HEK293 (cell line): Measurements from ENCODE around the gene TPD52L1.
A peak's percentile ranks its signal among the peaks of the same experiment; 100 is the strongest.

ENCODE experiments used
- CTCF ChIA-PET: fragments of 350-600 bp; formaldehyde crosslinking; extraction: SDS; loops from one replicate; lab custom pipeline; 2021; ENCODE audit warnings: antibody characterized with exemption; lab: Yijun Ruan, JAX
- POLR2A ChIA-PET: fragments of 300-600 bp; formaldehyde crosslinking; extraction: SDS; loops from one replicate; lab custom pipeline; 2020; ENCODE audit warnings: antibody characterized with exemption, inconsistent platforms; lab: Yijun Ruan, JAX
- H3K27ac ChIP-seq: fragments of 200-500 bp; sonication (Bioruptor generic); 2 replicates; pipeline ENCODE4 v1.5.1; 2014; ENCODE audit warnings: low read depth, low read length, control low read depth, inconsistent platforms; ENCODE audit errors: extremely low read depth
- H3K36me3 ChIP-seq, 2 experiments: fragments of 200-500 bp in 1 of 2; sonication (Bioruptor generic) in 1 of 2; 1 replicate in 1 of 2; 2 replicates in 1 of 2; pipeline ENCODE4 v1.5.1; 2014 to 2017; ENCODE audit warnings: inconsistent platforms in 2 of 2, low read length in 2 of 2; ENCODE audit not compliant: control insufficient read depth in 2 of 2, insufficient read depth in 1 of 2
- H3K4me1 ChIP-seq: fragments of 200-500 bp; sonication (Bioruptor generic); 2 replicates; pipeline ENCODE4 v1.5.1; 2014; ENCODE audit warnings: mild to moderate bottlenecking, low read length, inconsistent platforms; ENCODE audit not compliant: control insufficient read depth, insufficient read depth
- H3K4me3 ChIP-seq: 2 replicates; pipeline ENCODE4 v1.5.1; 2011; ENCODE audit warnings: low read depth, mild to moderate bottlenecking, control low read depth, low read length, moderate library complexity
- H3K9me3 ChIP-seq: fragments of 200-500 bp; sonication (Bioruptor generic); 2 replicates; pipeline ENCODE4 v1.5.1; 2014; ENCODE audit warnings: low read depth, low read length, inconsistent platforms; ENCODE audit not compliant: control insufficient read depth, insufficient read depth
- BCL11B ChIP-seq: fragments of 450-650 bp; formaldehyde crosslinking; IDR thresholded peaks from 2 replicates; pipeline ENCODE4 v1.5.1; 2016; ENCODE audit warnings: low read depth, missing biosample characterization, missing genetic modification characterization
- GFI1B ChIP-seq: fragments of 450-650 bp; formaldehyde crosslinking; IDR thresholded peaks from 2 replicates; pipeline ENCODE4 v1.5.1; 2016; ENCODE audit warnings: missing biosample characterization, missing genetic modification characterization
- HIC1 ChIP-seq: fragments of 450-650 bp; formaldehyde crosslinking; IDR thresholded peaks from 2 replicates; pipeline ENCODE4 v1.5.1; 2016; ENCODE audit warnings: missing biosample characterization, missing genetic modification characterization
- KLF16 ChIP-seq: fragments of 450-650 bp; formaldehyde crosslinking; IDR thresholded peaks from 2 replicates; pipeline ENCODE4 v1.5.1; 2017; ENCODE audit warnings: missing biosample characterization, missing genetic modification characterization
- KLF9 ChIP-seq: fragments of 450-650 bp; formaldehyde crosslinking; IDR thresholded peaks from 2 replicates; pipeline ENCODE4 v1.5.1; 2016; ENCODE audit warnings: missing biosample characterization, missing genetic modification characterization, low read depth
- OSR2 ChIP-seq: fragments of 450-650 bp; formaldehyde crosslinking; IDR thresholded peaks from 2 replicates; pipeline ENCODE4 v1.5.1; 2016; ENCODE audit warnings: missing biosample characterization, missing genetic modification characterization
- PRDM10 ChIP-seq: fragments of 450-650 bp; formaldehyde crosslinking; IDR thresholded peaks from 2 replicates; pipeline ENCODE4 v1.5.1; 2016; ENCODE audit warnings: missing biosample characterization, missing genetic modification characterization
- ZBTB17 ChIP-seq: fragments of 450-650 bp; formaldehyde crosslinking; IDR thresholded peaks from 2 replicates; pipeline ENCODE4 v1.5.1; 2016; ENCODE audit warnings: missing biosample characterization, missing genetic modification characterization
- ZBTB44 ChIP-seq: fragments of 450-650 bp; IDR thresholded peaks from 2 replicates; pipeline ENCODE4 v1.5.1; 2018; ENCODE audit warnings: missing biosample characterization, mild to moderate bottlenecking, missing genetic modification characterization
- ZFHX2 ChIP-seq: fragments of 450-650 bp; formaldehyde crosslinking; conservative IDR thresholded peaks from 2 replicates; pipeline ENCODE4 v1.5.1; 2016; ENCODE audit warnings: missing biosample characterization, missing genetic modification characterization
- ZFP37 ChIP-seq: fragments of 450-650 bp; formaldehyde crosslinking; IDR thresholded peaks from 2 replicates; pipeline ENCODE4 v1.5.1; 2016; ENCODE audit warnings: missing biosample characterization, missing genetic modification characterization
- ZNF112 ChIP-seq: fragments of 450-650 bp; formaldehyde crosslinking; IDR thresholded peaks from 2 replicates; pipeline ENCODE4 v1.5.0; 2017; ENCODE audit warnings: missing biosample characterization, missing genetic modification characterization
- ZNF146 ChIP-seq: fragments of 450-650 bp; formaldehyde crosslinking; IDR thresholded peaks from 2 replicates; pipeline ENCODE4 v1.5.1; 2016; ENCODE audit warnings: missing biosample characterization, missing genetic modification characterization
- ZNF223 ChIP-seq: fragments of 450-650 bp; formaldehyde crosslinking; IDR thresholded peaks from 2 replicates; pipeline ENCODE4 v1.5.1; 2016; ENCODE audit warnings: missing biosample characterization, missing genetic modification characterization
- ZNF248 ChIP-seq: fragments of 450-650 bp; formaldehyde crosslinking; IDR thresholded peaks from 2 replicates; pipeline ENCODE4 v1.5.1; 2017; ENCODE audit warnings: missing biosample characterization, missing genetic modification characterization
- ZNF341 ChIP-seq: fragments of 450-650 bp; formaldehyde crosslinking; IDR thresholded peaks from 2 replicates; pipeline ENCODE4; 2016; ENCODE audit warnings: low read depth, missing biosample characterization, missing genetic modification characterization
- ZNF37A ChIP-seq: fragments of 450-650 bp; IDR thresholded peaks from 2 replicates; pipeline ENCODE4 v1.5.1; 2018; ENCODE audit warnings: missing biosample characterization, missing genetic modification characterization
- ZNF518A ChIP-seq: fragments of 450-650 bp; formaldehyde crosslinking; conservative IDR thresholded peaks from 2 replicates; pipeline ENCODE4 v1.5.1; 2016; ENCODE audit warnings: low read depth, missing biosample characterization, missing genetic modification characterization
- ZNF561 ChIP-seq: fragments of 450-650 bp; IDR thresholded peaks from 2 replicates; pipeline ENCODE4 v1.5.1; 2018; ENCODE audit warnings: missing biosample characterization, missing genetic modification characterization, borderline replicate concordance
- ZNF596 ChIP-seq: fragments of 450-650 bp; IDR thresholded peaks from 2 replicates; pipeline ENCODE4 v1.5.0; 2018; ENCODE audit warnings: missing biosample characterization, mild to moderate bottlenecking, missing genetic modification characterization, moderate library complexity
- ZNF610 ChIP-seq: fragments of 450-650 bp; formaldehyde crosslinking; IDR thresholded peaks from 2 replicates; pipeline ENCODE4 v1.5.1; 2016; ENCODE audit warnings: missing biosample characterization, missing genetic modification characterization, borderline replicate concordance
- ZNF660 ChIP-seq: fragments of 450-650 bp; IDR thresholded peaks from 2 replicates; pipeline ENCODE4 v1.5.1; 2018; ENCODE audit warnings: missing biosample characterization, mild to moderate bottlenecking, missing genetic modification characterization
- ZNF843 ChIP-seq: fragments of 450-650 bp; formaldehyde crosslinking; IDR thresholded peaks from 2 replicates; pipeline ENCODE4 v1.5.1; 2016; ENCODE audit warnings: missing biosample characterization, missing genetic modification characterization
- ZXDB ChIP-seq: fragments of 450-650 bp; formaldehyde crosslinking; IDR thresholded peaks from 2 replicates; pipeline ENCODE4 v1.5.1; 2016; ENCODE audit warnings: missing biosample characterization, missing genetic modification characterization

Gene TPD52L1

GRCh38 chr6:125153391-125154117, at the start of gene TPD52L1 (continued):
- TF ChIP-seq HIC1 (tag by site-specific recombination) (peak; percentile 41; the same call in 1 of the 2 replicates), ZNF341 (tag by site-specific recombination) (peak; percentile 72), BCL11B (tag by site-specific recombination) (peak; percentile 41; the same call in 1 of the 2 replicates), ZNF610 (peak; percentile 42; the same call in 1 of the 2 replicates), ZFHX2 (peak; percentile 50), ZXDB (tag by site-specific recombination) (0 out of 2 replicates have a peak, but pooled peaks have one; percentile 25), ZNF518A (tag by site-specific recombination) (0 out of 2 replicates have a peak, but pooled peaks have one; percentile 44), ZNF223 (tag by site-specific recombination) (peak; percentile 100), ZBTB44 (tag by site-specific recombination) (peak; percentile 75; the same call in 1 of the 2 replicates), KLF16 (tag by site-specific recombination) (peak; percentile 69; the same call in 1 of the 2 replicates), ZFP37 (peak; percentile 93; the same call in 1 of the 2 replicates), ZNF660 (tag by site-specific recombination) (peak; percentile 93)

- no peaks in the 10 kb centered on the region for H3K4me1 ChIP-seq
- H3K4me3 ChIP-seq: no peak overlapping the region
- ChIA-PET CTCF (interaction anchor here (0.9 kb wide), 1 partner anchor 10 kb away, joined by 12 read pairs; no protein-coding TSS in a partner anchor), POLR2A (no interaction called here)
- no peaks in the 10 kb centered on the region for H3K9me3 ChIP-seq
- H3K36me3 ChIP-seq: no peaks in the 10 kb centered on the region
- H3K27ac ChIP-seq: no peak overlapping the region; the same call in 1 of the 2 replicates
- TF ChIP-seq ZNF112: no peak
- no peak for TF ChIP-seq ZNF37A (tag by site-specific recombination)
- TF ChIP-seq ZNF561: peak; percentile 61; the same call in 1 of the 2 replicates
- no peak for TF ChIP-seq ZNF248 (tag by site-specific recombination)
- TF ChIP-seq ZNF596: no peak
- TF ChIP-seq PRDM10 (tag by site-specific recombination): no peak
- no peak for TF ChIP-seq KLF9 (tag by site-specific recombination)
- 0 out of 2 replicates have a peak, but pooled peaks have one; percentile 31 for TF ChIP-seq ZNF843
- TF ChIP-seq ZBTB17 (tag by site-specific recombination): peak; percentile 79
- TF ChIP-seq GFI1B: peak; percentile 9; the same call in 1 of the 2 replicates
- TF ChIP-seq ZNF146 (tag by site-specific recombination): no peak
- peak; percentile 90 for TF ChIP-seq OSR2
Observed at GRCh38 chr6:125104425-125104824, 49.1 kb upstream of the TPD52L1 start.
